GM19324 (cell line): ENCODE results near the gene ALPG.

ENCODE experiments used
- ATAC-seq: cut with Tn5 transposase; IDR thresholded peaks from one replicate; pipeline ENCODE4 v1.9.1; 2021; ENCODE audit warnings: mild to moderate bottlenecking, moderate library complexity; ENCODE audit not compliant: unreplicated experiment, low FRiP score

ALPG gene

GRCh38 chr2:232456296-232457120, 49.9 kb downstream of the ALPG start:
- ATAC-seq, result no peak

GRCh38 chr2:232457121-232458011, 50.7 kb downstream of the ALPG start:
- ATAC-seq, result no peak

GRCh38 chr2:232458051-232458660, 51.5 kb downstream of the ALPG start:
- no peak for ATAC-seq

- ATAC-seq, result no peak
Observed at GRCh38 chr2:232458661-232459418, 52.2 kb downstream of the ALPG start.

- no peak for ATAC-seq
Observed at GRCh38 chr2:232459419-232460035, 52.9 kb downstream of the ALPG start.

GRCh38 chr2:232460171-232460570, 53.5 kb downstream of the ALPG start:
- no peak for ATAC-seq
